HepG2 (cell line): ENCODE data around the gene IGF2BP3. TPM values are rescaled to one million over a fixed set of nuclear protein-coding genes. Genes with fewer than 3 reads are reported as not detected.

Experiments used
- DR1 ChIP-seq: sonication (generic); formaldehyde crosslinking; IDR thresholded peaks from 2 replicates; pipeline ENCODE4 v1.8.0; 2021; ENCODE audit warnings: mild to moderate bottlenecking, missing genetic modification reagents, inconsistent platforms
- KDM5B ChIP-seq: sonication (generic); formaldehyde crosslinking; IDR thresholded peaks from 2 replicates; pipeline ENCODE4 v1.4.0; 2020; ENCODE audit warnings: missing genetic modification reagents, mild to moderate bottlenecking, borderline replicate concordance
- MTF2 ChIP-seq: sonication (generic); formaldehyde crosslinking; IDR thresholded peaks from 2 replicates; pipeline ENCODE4 v1.5.0; 2020; ENCODE audit warnings: missing genetic modification reagents, borderline replicate concordance
- SMAD1 ChIP-seq: sonication (generic); formaldehyde crosslinking; IDR thresholded peaks from 2 replicates; pipeline ENCODE4 v1.4.0; 2020; ENCODE audit warnings: missing genetic modification reagents, low read depth, mild to moderate bottlenecking, borderline replicate concordance
- ZNF235 ChIP-seq: sonication (generic); formaldehyde crosslinking; IDR thresholded peaks from 2 replicates; pipeline ENCODE4 v1.8.1; 2023; ENCODE audit warnings: mild to moderate bottlenecking, missing genetic modification reagents, borderline replicate concordance
- ZNF337 ChIP-seq: sonication (generic); formaldehyde crosslinking; IDR thresholded peaks from 2 replicates; pipeline ENCODE4 v1.5.1; 2020; ENCODE audit warnings: missing genetic modification reagents, low read depth, mild to moderate bottlenecking, borderline replicate concordance
- ZNF382 ChIP-seq: sonication (generic); formaldehyde crosslinking; IDR thresholded peaks from 2 replicates; pipeline ENCODE4 v1.5.0; 2020; ENCODE audit warnings: missing genetic modification reagents, mild to moderate bottlenecking, borderline replicate concordance
- ZNF530 ChIP-seq: sonication (generic); formaldehyde crosslinking; IDR thresholded peaks from 2 replicates; pipeline ENCODE4 v1.5.0; 2020; ENCODE audit warnings: low read depth, mild to moderate bottlenecking, missing genetic modification reagents
- ZSCAN21 ChIP-seq: sonication (generic); formaldehyde crosslinking; IDR thresholded peaks from 2 replicates; pipeline ENCODE4 v1.8.0; 2022; ENCODE audit warnings: mild to moderate bottlenecking, missing genetic modification reagents, moderate library complexity, borderline replicate concordance
- polyA plus RNA-seq, 8 experiments: library from polyadenylated mRNA; depleted of rRNA in 3 of 8; stranded (reverse) in 7 of 8; unstranded in 1 of 8; fragments of >200 nt; fragmentation: Illumina TruSeq in 4 of 8; extraction: Trizol in 4 of 8; gene quantifications; 2 replicates each; pipeline versions ENCODE4 v1.2.1 to v1.2.3, GENCODE V29; 2011 to 2016; ENCODE audit warnings: low read depth in 4 of 8, missing spikeins in 1 of 8, mixed read lengths in 1 of 8; ENCODE audit not compliant: insufficient read depth in 1 of 8
- total RNA-seq, 5 experiments: library from RNA; depleted of rRNA; stranded (reverse); fragments of >200 nt; fragmentation: Illumina TruSeq; extraction: Trizol; gene quantifications; 2 replicates each; pipeline ENCODE4 v1.2.3, GENCODE V29; 2016; ENCODE audit warnings: low read depth in 1 of 5
- TF ChIP-seq, protein P1 (sequence below), 2 experiments: sonication (generic) in 1 of 2; formaldehyde crosslinking in 1 of 2; IDR thresholded peaks; 2 replicates each; pipeline versions ENCODE4 v1.5.1 to v1.6.1; 2011 to 2020; ENCODE audit warnings: borderline replicate concordance in 1 of 2, low read depth in 1 of 2, low read length in 1 of 2, mild to moderate bottlenecking in 1 of 2, missing genetic modification reagents in 1 of 2, moderate library complexity in 1 of 2
- TF ChIP-seq, protein P2 (sequence below), 2 experiments: sonication (generic) in 1 of 2; formaldehyde crosslinking in 1 of 2; IDR thresholded peaks; 2 replicates each; pipeline versions ENCODE4 v1.6.1 to v1.9.0; 2014 to 2022; ENCODE audit warnings: antibody characterized with exemption in 1 of 2, borderline replicate concordance in 1 of 2, inconsistent platforms in 1 of 2, low read depth in 1 of 2, missing genetic modification reagents in 1 of 2
- TF ChIP-seq, protein P3 (sequence below): sonication (generic); formaldehyde crosslinking; IDR thresholded peaks from 2 replicates; pipeline ENCODE4 v1.4.0; 2020; ENCODE audit warnings: missing genetic modification reagents, borderline replicate concordance
- TF ChIP-seq, protein P4 (sequence below): sonication (generic); formaldehyde crosslinking; IDR thresholded peaks from 2 replicates; pipeline ENCODE4; 2020; ENCODE audit warnings: missing genetic modification reagents, mild to moderate bottlenecking, borderline replicate concordance

IGF2BP3 gene
- total and polyA plus RNA-seq, 2 of the 13 experiments (the other 11 are each of a cell fraction or from before 2014, with no cell fraction given): 37.7 to 39.5 TPM

DNA sequence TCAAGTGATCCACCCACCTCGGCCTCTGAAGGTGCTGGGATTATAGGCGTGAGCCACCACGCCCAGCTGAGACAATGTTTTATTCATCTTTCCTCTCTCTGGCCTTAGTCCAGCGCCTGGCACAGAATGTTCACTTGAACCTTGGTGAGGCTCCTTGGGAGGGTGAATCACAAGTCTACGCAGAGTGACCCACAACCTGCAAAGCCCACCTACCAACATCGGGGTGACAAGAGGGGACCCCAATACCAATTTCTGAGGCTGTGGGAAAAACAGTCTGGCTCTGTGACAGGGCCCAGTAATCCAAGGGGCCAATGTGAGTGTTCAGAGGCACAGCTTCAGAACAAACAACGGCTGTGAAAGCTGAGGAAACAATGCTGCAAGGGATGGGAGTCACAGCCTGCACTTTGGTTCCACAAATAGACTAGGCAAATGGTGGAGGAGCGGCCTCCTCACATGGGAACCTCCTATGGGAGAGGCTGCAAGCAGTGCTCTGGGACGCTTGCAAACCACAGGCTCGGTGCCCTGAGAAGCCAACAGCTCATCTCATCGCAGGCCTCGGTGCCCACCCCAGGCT, 176.7 kb downstream of the IGF2BP3 start (continued):
- TF ChIP-seq MTF2 (CRISPR knock-in tag) (no peak), ZSCAN21 (CRISPR knock-in tag) (peak; percentile 87; the same call in 1 of the 2 replicates), ZNF337 (CRISPR knock-in tag) (0 out of 2 replicates have a peak, but pooled peaks have one; percentile 54), ZNF530 (CRISPR knock-in tag) (no peak), ZNF235 (no peak), KDM5B (CRISPR knock-in tag) (peak; percentile 49; the same call in 1 of the 2 replicates), ZNF382 (CRISPR knock-in tag) (no peak), DR1 (peak; percentile 54; the same call in 1 of the 2 replicates), SMAD1 (CRISPR knock-in tag) (no peak)
- TF ChIP-seq, protein P1, sequence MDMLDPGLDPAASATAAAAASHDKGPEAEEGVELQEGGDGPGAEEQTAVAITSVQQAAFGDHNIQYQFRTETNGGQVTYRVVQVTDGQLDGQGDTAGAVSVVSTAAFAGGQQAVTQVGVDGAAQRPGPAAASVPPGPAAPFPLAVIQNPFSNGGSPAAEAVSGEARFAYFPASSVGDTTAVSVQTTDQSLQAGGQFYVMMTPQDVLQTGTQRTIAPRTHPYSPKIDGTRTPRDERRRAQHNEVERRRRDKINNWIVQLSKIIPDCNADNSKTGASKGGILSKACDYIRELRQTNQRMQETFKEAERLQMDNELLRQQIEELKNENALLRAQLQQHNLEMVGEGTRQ (IDR thresholded peaks at IDR 0.05; ENCODE audit: low read depth, low read length): no peak
- TF ChIP-seq, protein P1 (CRISPR knock-in tag; IDR thresholded peaks at IDR 0.05; ENCODE audit: borderline replicate concordance): no peak
- TF ChIP-seq, protein P2, sequence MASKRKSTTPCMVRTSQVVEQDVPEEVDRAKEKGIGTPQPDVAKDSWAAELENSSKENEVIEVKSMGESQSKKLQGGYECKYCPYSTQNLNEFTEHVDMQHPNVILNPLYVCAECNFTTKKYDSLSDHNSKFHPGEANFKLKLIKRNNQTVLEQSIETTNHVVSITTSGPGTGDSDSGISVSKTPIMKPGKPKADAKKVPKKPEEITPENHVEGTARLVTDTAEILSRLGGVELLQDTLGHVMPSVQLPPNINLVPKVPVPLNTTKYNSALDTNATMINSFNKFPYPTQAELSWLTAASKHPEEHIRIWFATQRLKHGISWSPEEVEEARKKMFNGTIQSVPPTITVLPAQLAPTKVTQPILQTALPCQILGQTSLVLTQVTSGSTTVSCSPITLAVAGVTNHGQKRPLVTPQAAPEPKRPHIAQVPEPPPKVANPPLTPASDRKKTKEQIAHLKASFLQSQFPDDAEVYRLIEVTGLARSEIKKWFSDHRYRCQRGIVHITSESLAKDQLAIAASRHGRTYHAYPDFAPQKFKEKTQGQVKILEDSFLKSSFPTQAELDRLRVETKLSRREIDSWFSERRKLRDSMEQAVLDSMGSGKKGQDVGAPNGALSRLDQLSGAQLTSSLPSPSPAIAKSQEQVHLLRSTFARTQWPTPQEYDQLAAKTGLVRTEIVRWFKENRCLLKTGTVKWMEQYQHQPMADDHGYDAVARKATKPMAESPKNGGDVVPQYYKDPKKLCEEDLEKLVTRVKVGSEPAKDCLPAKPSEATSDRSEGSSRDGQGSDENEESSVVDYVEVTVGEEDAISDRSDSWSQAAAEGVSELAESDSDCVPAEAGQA (IDR thresholded peaks at IDR 0.05; ENCODE audit: low read depth): 0 out of 2 replicates have a peak, but pooled peaks have one; percentile 42
- TF ChIP-seq, protein P2 (CRISPR knock-in tag; IDR thresholded peaks at IDR 0.05; ENCODE audit: borderline replicate concordance): no peak
- TF ChIP-seq, protein P3, sequence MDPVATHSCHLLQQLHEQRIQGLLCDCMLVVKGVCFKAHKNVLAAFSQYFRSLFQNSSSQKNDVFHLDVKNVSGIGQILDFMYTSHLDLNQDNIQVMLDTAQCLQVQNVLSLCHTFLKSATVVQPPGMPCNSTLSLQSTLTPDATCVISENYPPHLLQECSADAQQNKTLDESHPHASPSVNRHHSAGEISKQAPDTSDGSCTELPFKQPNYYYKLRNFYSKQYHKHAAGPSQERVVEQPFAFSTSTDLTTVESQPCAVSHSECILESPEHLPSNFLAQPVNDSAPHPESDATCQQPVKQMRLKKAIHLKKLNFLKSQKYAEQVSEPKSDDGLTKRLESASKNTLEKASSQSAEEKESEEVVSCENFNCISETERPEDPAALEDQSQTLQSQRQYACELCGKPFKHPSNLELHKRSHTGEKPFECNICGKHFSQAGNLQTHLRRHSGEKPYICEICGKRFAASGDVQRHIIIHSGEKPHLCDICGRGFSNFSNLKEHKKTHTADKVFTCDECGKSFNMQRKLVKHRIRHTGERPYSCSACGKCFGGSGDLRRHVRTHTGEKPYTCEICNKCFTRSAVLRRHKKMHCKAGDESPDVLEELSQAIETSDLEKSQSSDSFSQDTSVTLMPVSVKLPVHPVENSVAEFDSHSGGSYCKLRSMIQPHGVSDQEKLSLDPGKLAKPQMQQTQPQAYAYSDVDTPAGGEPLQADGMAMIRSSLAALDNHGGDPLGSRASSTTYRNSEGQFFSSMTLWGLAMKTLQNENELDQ: no peak
- TF ChIP-seq, protein P4, sequence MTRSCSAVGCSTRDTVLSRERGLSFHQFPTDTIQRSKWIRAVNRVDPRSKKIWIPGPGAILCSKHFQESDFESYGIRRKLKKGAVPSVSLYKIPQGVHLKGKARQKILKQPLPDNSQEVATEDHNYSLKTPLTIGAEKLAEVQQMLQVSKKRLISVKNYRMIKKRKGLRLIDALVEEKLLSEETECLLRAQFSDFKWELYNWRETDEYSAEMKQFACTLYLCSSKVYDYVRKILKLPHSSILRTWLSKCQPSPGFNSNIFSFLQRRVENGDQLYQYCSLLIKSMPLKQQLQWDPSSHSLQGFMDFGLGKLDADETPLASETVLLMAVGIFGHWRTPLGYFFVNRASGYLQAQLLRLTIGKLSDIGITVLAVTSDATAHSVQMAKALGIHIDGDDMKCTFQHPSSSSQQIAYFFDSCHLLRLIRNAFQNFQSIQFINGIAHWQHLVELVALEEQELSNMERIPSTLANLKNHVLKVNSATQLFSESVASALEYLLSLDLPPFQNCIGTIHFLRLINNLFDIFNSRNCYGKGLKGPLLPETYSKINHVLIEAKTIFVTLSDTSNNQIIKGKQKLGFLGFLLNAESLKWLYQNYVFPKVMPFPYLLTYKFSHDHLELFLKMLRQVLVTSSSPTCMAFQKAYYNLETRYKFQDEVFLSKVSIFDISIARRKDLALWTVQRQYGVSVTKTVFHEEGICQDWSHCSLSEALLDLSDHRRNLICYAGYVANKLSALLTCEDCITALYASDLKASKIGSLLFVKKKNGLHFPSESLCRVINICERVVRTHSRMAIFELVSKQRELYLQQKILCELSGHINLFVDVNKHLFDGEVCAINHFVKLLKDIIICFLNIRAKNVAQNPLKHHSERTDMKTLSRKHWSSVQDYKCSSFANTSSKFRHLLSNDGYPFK (CRISPR knock-in tag): no peak
